Cardiac muscle cell (in vitro differentiated cells and primary cell): ENCODE data around the gene FAM222A. TPM values are rescaled to one million over a fixed set of nuclear protein-coding genes. Genes with fewer than 3 reads are reported as not detected.
A peak's percentile ranks its signal among the peaks of the same experiment; 100 is the strongest.

ENCODE experiments used
- DNase-seq, 2 donors: peaks; one replicate each; pipeline versions ENCODE4 v3.0.0 to v3.0.0-alpha.2; 2010 to 2017; ENCODE audit warnings: low read depth in 1 of 2, low spot score in 1 of 2
- H3K27ac ChIP-seq: fragments of 200-600 bp; sonication (generic); 2 replicates; pipeline ENCODE4 v1.5.1; 2016
- H3K27me3 ChIP-seq: fragments of 200-600 bp; sonication (generic); 2 replicates; pipeline ENCODE4 v1.6.0; 2016; ENCODE audit warnings: control low read depth
- H3K36me3 ChIP-seq: fragments of 200-600 bp; sonication (generic); 2 replicates; pipeline ENCODE4 v1.5.1; 2016; ENCODE audit warnings: control low read depth
- H3K4me1 ChIP-seq: fragments of 200-600 bp; sonication (generic); 2 replicates; pipeline ENCODE4 v1.8.1; 2017; ENCODE audit warnings: low read depth, mild to moderate bottlenecking, mixed run types
- H3K4me3 ChIP-seq: fragments of 200-600 bp; sonication (generic); 2 replicates; pipeline ENCODE4 v1.5.1; 2016; ENCODE audit warnings: mild to moderate bottlenecking
- H3K9me3 ChIP-seq: fragments of 200-600 bp; sonication (generic); 2 replicates; pipeline ENCODE4 v1.5.1; 2017; ENCODE audit warnings: low read depth, mild to moderate bottlenecking, control low read depth
- polyA plus RNA-seq: library from polyadenylated mRNA; unstranded; fragments of >200 nt; fragmentation: Nextera tagmentation; extraction: Ambion mirVana; gene quantifications from 2 replicates; pipeline ENCODE4 v1.2.1, GENCODE V29; 2016
- total RNA-seq: library from RNA; depleted of rRNA; stranded (reverse); fragments of >200 nt; gene quantifications from 2 replicates; pipeline ENCODE4 v1.2.3, GENCODE V29; 2016
- TF ChIP-seq, protein P1 (sequence below): IDR thresholded peaks from 2 replicates; pipeline ENCODE4 v1.5.1; 2012; ENCODE audit warnings: low read depth, mild to moderate bottlenecking, low read length

The FAM222A gene
- total and polyA plus RNA-seq, 2 experiments from 2014 or later: 25.4 to 42.9 TPM

DNA sequence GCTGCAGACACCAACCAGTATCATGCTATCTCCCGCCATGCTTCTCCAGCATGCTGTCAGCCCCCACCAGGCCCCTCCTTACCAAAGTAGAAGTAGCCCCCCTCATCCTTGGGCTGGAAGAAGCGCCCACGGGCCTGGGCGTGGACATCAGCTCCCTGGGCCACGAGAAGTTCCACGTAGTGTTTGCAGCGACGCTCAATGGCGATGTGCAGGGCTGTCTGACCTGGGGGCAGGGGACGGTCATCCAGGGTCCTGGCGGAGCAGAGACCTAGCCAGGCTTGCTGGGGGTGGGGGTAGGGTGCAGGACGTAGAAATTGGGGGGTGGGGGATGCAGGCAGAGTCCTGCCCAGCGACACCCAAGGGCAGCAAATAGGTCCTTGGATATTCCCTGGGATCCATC is 86.9 kb downstream of the FAM222A start:
- H3K4me1 ChIP-seq: no peaks in the 10 kb centered on the region
- TF ChIP-seq, protein P1, sequence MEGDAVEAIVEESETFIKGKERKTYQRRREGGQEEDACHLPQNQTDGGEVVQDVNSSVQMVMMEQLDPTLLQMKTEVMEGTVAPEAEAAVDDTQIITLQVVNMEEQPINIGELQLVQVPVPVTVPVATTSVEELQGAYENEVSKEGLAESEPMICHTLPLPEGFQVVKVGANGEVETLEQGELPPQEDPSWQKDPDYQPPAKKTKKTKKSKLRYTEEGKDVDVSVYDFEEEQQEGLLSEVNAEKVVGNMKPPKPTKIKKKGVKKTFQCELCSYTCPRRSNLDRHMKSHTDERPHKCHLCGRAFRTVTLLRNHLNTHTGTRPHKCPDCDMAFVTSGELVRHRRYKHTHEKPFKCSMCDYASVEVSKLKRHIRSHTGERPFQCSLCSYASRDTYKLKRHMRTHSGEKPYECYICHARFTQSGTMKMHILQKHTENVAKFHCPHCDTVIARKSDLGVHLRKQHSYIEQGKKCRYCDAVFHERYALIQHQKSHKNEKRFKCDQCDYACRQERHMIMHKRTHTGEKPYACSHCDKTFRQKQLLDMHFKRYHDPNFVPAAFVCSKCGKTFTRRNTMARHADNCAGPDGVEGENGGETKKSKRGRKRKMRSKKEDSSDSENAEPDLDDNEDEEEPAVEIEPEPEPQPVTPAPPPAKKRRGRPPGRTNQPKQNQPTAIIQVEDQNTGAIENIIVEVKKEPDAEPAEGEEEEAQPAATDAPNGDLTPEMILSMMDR: no peak
- H3K27ac ChIP-seq: no peak overlapping the region
- H3K36me3 ChIP-seq: no peaks in the 10 kb centered on the region
- H3K27me3 ChIP-seq: no peaks in the 10 kb centered on the region
- DNase-seq: no peak
- no peaks in the 10 kb centered on the region for H3K9me3 ChIP-seq
- no peak overlapping the region for H3K4me3 ChIP-seq

DNA sequence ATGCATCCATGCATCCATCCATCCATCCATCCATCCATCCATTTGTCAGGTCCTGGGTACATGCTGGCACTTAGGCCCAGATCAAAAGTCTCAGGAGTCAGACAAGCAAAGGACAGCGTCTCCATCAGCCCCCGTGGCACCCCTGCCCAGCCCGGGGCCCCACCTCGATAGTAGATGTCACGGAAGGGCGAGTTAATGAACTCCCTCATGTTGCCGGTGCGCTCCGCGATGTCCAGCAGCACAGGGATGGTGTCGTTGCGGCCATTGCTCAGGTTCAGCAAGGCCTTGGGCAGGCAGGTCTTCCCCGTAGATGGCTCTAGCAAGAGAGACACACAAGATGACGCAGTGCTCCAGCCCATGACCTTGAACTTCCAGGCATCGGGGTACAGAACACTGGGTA is 89.2 kb downstream of the FAM222A start:
- TF ChIP-seq, protein P1: no peak
- H3K27ac ChIP-seq: no peak overlapping the region
- no peaks in the 10 kb centered on the region for H3K4me1 ChIP-seq
- no peaks in the 10 kb centered on the region for H3K27me3 ChIP-seq
- H3K4me3 ChIP-seq: no peak overlapping the region
- H3K36me3 ChIP-seq: no peaks in the 10 kb centered on the region
- no peaks in the 10 kb centered on the region for H3K9me3 ChIP-seq
- DNase-seq: no peak

DNA sequence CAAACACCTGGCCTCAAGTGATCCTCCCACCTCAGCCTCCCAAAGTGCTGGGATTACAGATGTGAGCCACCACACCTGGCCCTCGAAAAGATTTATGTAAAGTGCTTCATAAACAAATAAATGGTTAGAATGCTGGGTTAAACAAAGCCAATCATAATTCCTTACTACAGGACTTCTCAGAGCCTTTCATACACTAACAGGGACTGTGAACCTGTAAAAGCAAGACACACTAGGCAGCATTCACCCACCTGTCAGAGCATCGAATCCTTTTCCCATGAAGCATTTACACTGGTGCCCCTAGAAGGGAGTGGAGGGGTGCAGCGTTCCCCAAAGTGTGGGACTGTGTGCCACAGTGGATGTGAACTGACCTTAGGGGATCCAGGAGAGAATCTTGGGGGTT is 90.1 kb downstream of the FAM222A start:
- no peaks in the 10 kb centered on the region for H3K27me3 ChIP-seq
- no peak overlapping the region for H3K4me3 ChIP-seq
- DNase-seq: no peak
- no peaks in the 10 kb centered on the region for H3K36me3 ChIP-seq
- H3K4me1 ChIP-seq: no peaks in the 10 kb centered on the region
- H3K27ac ChIP-seq: no peak overlapping the region
- TF ChIP-seq, protein P1: no peak
- no peaks in the 10 kb centered on the region for H3K9me3 ChIP-seq

DNA sequence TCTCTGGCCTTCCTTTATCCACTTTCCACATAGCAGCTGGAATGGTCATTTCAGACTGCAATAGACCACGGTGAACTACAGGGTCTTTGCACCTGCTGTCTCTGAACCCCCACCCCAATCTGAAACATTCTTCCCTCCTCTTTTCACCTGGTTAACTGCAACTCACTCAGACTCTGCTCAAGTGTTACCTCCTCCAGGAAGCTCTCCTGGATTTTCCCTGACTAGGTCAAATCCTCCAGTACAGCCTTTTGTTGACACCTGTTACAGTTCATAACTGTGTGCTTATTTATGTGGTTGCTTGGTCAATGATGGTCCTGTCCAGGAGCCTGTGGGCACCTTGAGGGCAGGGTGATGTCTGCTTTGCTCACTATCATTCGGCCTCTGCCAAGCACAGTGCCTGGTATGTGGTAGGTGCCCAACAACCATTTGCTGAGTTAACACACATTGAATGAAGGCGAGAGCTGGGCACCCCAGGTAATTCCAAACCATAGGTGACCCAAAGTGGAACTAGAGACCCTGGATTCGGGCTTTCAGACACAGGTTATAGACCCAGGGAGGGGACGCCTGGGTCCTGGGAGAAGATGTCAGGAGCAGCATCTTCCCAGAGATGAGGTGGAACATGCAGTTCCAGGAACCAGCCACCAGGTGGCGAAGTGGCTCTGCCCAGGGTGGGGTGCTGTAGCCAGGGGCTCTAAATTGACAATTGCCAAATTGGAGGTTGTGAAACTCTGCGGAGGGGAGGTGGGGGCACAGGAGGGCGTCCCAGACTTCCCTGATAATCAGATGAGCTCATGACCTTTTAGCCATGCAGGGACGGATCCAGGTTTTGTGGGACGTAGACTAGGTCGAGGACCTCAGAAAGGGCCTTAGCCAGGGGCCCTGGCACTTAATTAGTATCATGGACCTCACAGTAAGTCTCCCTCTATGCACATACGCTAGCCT is 91.5 kb downstream of the FAM222A start:
- Histone ChIP-seq H3K9me3 (no peaks in the 10 kb centered on the region), H3K36me3 (no peaks in the 10 kb centered on the region), H3K27me3 (no peaks in the 10 kb centered on the region), H3K4me1 (no peaks in the 10 kb centered on the region), H3K27ac (no peak overlapping the region), H3K4me3 (no peak overlapping the region)
- peak; percentile 56 to 60 for DNase-seq
- TF ChIP-seq, protein P1: peak; percentile 99

DNA sequence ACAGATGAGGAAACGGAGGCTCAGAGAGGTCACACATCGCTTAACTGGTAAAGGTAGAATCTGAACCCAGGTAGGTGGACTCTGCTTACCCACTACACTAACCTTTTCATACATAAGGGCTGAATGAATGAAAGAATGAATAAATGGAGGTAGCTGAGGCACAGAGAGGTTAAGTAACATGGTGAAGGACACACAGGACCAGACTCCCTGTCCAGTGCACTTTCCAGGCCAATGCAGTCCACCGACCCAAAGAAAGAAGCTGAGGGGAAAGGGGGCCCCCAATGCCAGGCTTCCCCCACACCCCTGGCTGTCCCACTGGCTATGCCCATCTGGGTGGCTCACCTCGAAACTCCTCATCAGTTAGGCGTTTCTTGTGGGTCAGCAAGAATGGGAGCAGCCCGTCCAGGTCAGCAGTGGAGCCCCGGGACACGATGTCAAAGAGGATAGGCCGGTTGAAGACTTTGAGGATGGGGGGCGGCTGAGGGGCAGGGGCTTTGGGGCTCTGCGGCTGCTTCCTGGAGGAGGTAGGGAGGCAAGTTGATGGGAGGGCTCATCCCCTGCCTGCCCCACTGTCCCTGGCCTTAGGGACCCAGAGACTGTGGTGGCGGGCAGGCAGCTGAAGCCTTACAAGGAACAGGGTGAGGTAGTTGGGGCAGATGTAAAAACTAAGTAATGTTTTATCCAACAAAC is 94.5 kb downstream of the FAM222A start:
- H3K4me3 ChIP-seq: no peak overlapping the region
- TF ChIP-seq, protein P1: no peak
- no peaks in the 10 kb centered on the region for H3K4me1 ChIP-seq
- DNase-seq: no peak
- no peaks in the 10 kb centered on the region for H3K27me3 ChIP-seq
- H3K27ac ChIP-seq: no peak overlapping the region
- no peaks in the 10 kb centered on the region for H3K9me3 ChIP-seq
- no peaks in the 10 kb centered on the region for H3K36me3 ChIP-seq
